Endometrial microvascular endothelial cells (primary cell): ENCODE results near the gene COL8A1. TPM values are rescaled to one million over a fixed set of nuclear protein-coding genes. Genes with fewer than 3 reads are reported as not detected.
"Not testable (repeated sequence)": the region's sequence is repeated elsewhere in the genome, so short reads cannot be mapped to it uniquely, and the experiment has no call there.

Source experiments
- in situ Hi-C: cut with HindIII; loops from 2 replicates; pipeline ENCODE4 v1.10.0; 2017; ENCODE audit warnings: low sequenced_read_pairs, low pct_unique_long_range_greater_than_20kb; ENCODE audit errors: inconsistent ontology term
- total RNA-seq: library from RNA; depleted of rRNA; stranded (reverse); fragments of >200 nt; gene quantifications from one replicate; pipeline ENCODE4 v1.2.3, GENCODE V29; 2015; ENCODE audit errors: inconsistent ontology term

Gene COL8A1
- 97.5 TPM for total RNA-seq

- in situ Hi-C loops = no loop called here
Measured at GRCh38 chr3:99638167-99638948, at the start of gene COL8A1. Gene COL8A1 (plus strand): TSS chr3:99638594. CDS start chr3:99790683, 152,089 bp downstream.

GRCh38 chr3:99589168-99589567, 49.2 kb upstream of the COL8A1 start:
- in situ Hi-C loops = not testable (repeated sequence)

- in situ Hi-C loops = no loop called here
Measured at GRCh38 chr3:99599894-99600293, 38.5 kb upstream of the COL8A1 start.

- in situ Hi-C loops = no loop called here
Measured at GRCh38 chr3:99601515-99601914, 36.9 kb upstream of the COL8A1 start.

- in situ Hi-C loops = no loop called here
Measured at GRCh38 chr3:99602183-99602582, 36.2 kb upstream of the COL8A1 start.

- in situ Hi-C loops = no loop called here
Measured at GRCh38 chr3:99607151-99607550, 31.2 kb upstream of the COL8A1 start.

- in situ Hi-C loops = no loop called here
Measured at GRCh38 chr3:99614768-99615167, 23.6 kb upstream of the COL8A1 start.

GRCh38 chr3:99620077-99620767, 18.2 kb upstream of the COL8A1 start:
- in situ Hi-C loops = no loop called here

- in situ Hi-C loops = no loop called here
Measured at GRCh38 chr3:99620976-99621375, 17.4 kb upstream of the COL8A1 start.

- in situ Hi-C loops = no loop called here
Measured at GRCh38 chr3:99624496-99625236, 13.7 kb upstream of the COL8A1 start.

- in situ Hi-C loops = no loop called here
Measured at GRCh38 chr3:99625237-99625622, 13.2 kb upstream of the COL8A1 start.

GRCh38 chr3:99625643-99626416, 12.6 kb upstream of the COL8A1 start:
- in situ Hi-C loops = no loop called here

- in situ Hi-C loops = no loop called here
Measured at GRCh38 chr3:99626417-99626788, 12.0 kb upstream of the COL8A1 start.

- in situ Hi-C loops = no loop called here
Measured at GRCh38 chr3:99627062-99627826, 11.2 kb upstream of the COL8A1 start.

- in situ Hi-C loops = no loop called here
Measured at GRCh38 chr3:99630815-99631214, 7.6 kb upstream of the COL8A1 start.

GRCh38 chr3:99633887-99634558, 4.4 kb upstream of the COL8A1 start:
- in situ Hi-C loops = no loop called here

GRCh38 chr3:99634881-99635280, 3.5 kb upstream of the COL8A1 start:
- in situ Hi-C loops = no loop called here

- in situ Hi-C loops = no loop called here
Measured at GRCh38 chr3:99635348-99635747, 3.0 kb upstream of the COL8A1 start.
